IMR-90 (cell line): ENCODE measurements around the gene TFB1M. TPM values are rescaled to one million over a fixed set of nuclear protein-coding genes. Genes with fewer than 3 reads are reported as not detected.

Experiments used
- ATAC-seq: fragments of 200-7000 bp; cut with Tn5 transposase; 2 replicates; pipeline ENCODE4 v1.9.1; 2020; ENCODE audit warnings: low read depth, mild to moderate bottlenecking, moderate library complexity
- BruUV-seq: library from RNA; stranded (reverse); fragments of 400-500 nt; replicated peaks from 2 replicates; lab custom pipeline; 2021; lab: Mats Ljungman, UMichigan
- CTCF ChIA-PET: fragments of 300-600 bp; formaldehyde crosslinking; extraction: SDS; loops from one replicate; lab custom pipeline; 2021; ENCODE audit warnings: antibody characterized with exemption; lab: Yijun Ruan, JAX
- POLR2A ChIA-PET: fragments of 300-600 bp; sonication (Branson Sonifier 250); formaldehyde crosslinking; loops from one replicate; lab custom pipeline; 2022; ENCODE audit warnings: antibody characterized with exemption; ENCODE audit not compliant: unreplicated experiment; lab: Charles Lee
- DNase-seq: peaks from one replicate; pipeline ENCODE4 v3.0.0; 2013
- H2AFZ ChIP-seq: replicated peaks from 2 replicates; pipeline ENCODE3; 2013; ENCODE audit warnings: low read length, mild to moderate bottlenecking; ENCODE audit not compliant: poor library complexity
- H2AK5ac ChIP-seq: 2 replicates; pipeline ENCODE4 v1.6.1; 2013; ENCODE audit warnings: low read depth, low read length, inconsistent platforms
- H2AK9ac ChIP-seq: replicated peaks from 2 replicates; pipeline ENCODE3; 2013; ENCODE audit warnings: mild to moderate bottlenecking, low read depth, low read length, moderate library complexity; ENCODE audit not compliant: poor library complexity
- H2BK120ac ChIP-seq: 2 replicates; pipeline ENCODE4 v1.6.1; 2013; ENCODE audit warnings: low read depth, low read length, inconsistent platforms
- H2BK15ac ChIP-seq: 3 replicates; pipeline ENCODE4 v1.6.1; 2013; ENCODE audit warnings: low read depth, low read length, inconsistent platforms
- H2BK20ac ChIP-seq: 2 replicates; pipeline ENCODE4 v1.6.1; 2013; ENCODE audit warnings: low read depth, mild to moderate bottlenecking, inconsistent platforms, low read length, moderate library complexity
- H2BK5ac ChIP-seq: 2 replicates; pipeline ENCODE4 v1.6.1; 2013; ENCODE audit warnings: mild to moderate bottlenecking, low read depth, low read length, inconsistent platforms; ENCODE audit not compliant: poor library complexity, severe bottlenecking
- H3K14ac ChIP-seq: replicated peaks from 2 replicates; pipeline ENCODE4 v1.6.1; 2013; ENCODE audit warnings: low read depth, low read length, inconsistent platforms
- H3K18ac ChIP-seq: 2 replicates; pipeline ENCODE4 v1.6.1; 2013; ENCODE audit warnings: low read depth, low read length, control low read depth
- H3K23ac ChIP-seq: 2 replicates; pipeline ENCODE4 v1.6.1; 2013; ENCODE audit warnings: low read depth, low read length, inconsistent platforms
- H3K27ac ChIP-seq: 2 replicates; pipeline ENCODE4 v1.5.1; 2013; ENCODE audit warnings: mild to moderate bottlenecking, control low read depth, low read length; ENCODE audit not compliant: insufficient read depth
- H3K27me3 ChIP-seq: 2 replicates; pipeline ENCODE4 v1.6.1; 2013; ENCODE audit warnings: low read length; ENCODE audit not compliant: control insufficient read depth, insufficient read depth
- H3K36me3 ChIP-seq: 2 replicates; pipeline ENCODE4 v1.6.1; 2013; ENCODE audit warnings: low read length, mixed read lengths; ENCODE audit not compliant: control insufficient read depth, insufficient read depth
- H3K4ac ChIP-seq: 2 replicates; pipeline ENCODE4 v1.6.1; 2013; ENCODE audit warnings: low read depth, low read length, inconsistent platforms
- H3K4me1 ChIP-seq: 2 replicates; pipeline ENCODE4 v1.6.1; 2013; ENCODE audit warnings: low read length, mixed read lengths; ENCODE audit not compliant: control insufficient read depth, insufficient read depth
- H3K4me2 ChIP-seq: 2 replicates; pipeline ENCODE4 v1.6.1; 2013; ENCODE audit warnings: low read depth, mild to moderate bottlenecking, control low read depth, low read length, moderate library complexity
- H3K4me3 ChIP-seq: 2 replicates; pipeline ENCODE4 v1.5.1; 2013; ENCODE audit warnings: low read depth, mild to moderate bottlenecking, control low read depth, low read length, moderate library complexity; ENCODE audit not compliant: insufficient read depth
- H3K56ac ChIP-seq: 2 replicates; pipeline ENCODE4 v1.6.1; 2013; ENCODE audit warnings: low read length, inconsistent platforms; ENCODE audit not compliant: insufficient read depth; ENCODE audit errors: extremely low read depth
- H3K79me1 ChIP-seq, 2 experiments: 2 replicates each; pipeline ENCODE4 v1.6.1; 2013; ENCODE audit warnings: low read length in 2 of 2, inconsistent platforms in 1 of 2, low read depth in 1 of 2
- H3K9ac ChIP-seq: 2 replicates; pipeline ENCODE4 v1.6.1; 2013; ENCODE audit warnings: low read depth, low read length, control low read depth
- H3K9me1 ChIP-seq: 2 replicates; pipeline ENCODE4 v1.6.1; 2013; ENCODE audit warnings: low read length, inconsistent platforms; ENCODE audit not compliant: insufficient read depth
- H3K9me3 ChIP-seq: 2 replicates; pipeline ENCODE4 v1.6.1; 2013; ENCODE audit warnings: low read length; ENCODE audit not compliant: control insufficient read depth, insufficient read depth
- H4K20me1 ChIP-seq: 2 replicates; pipeline ENCODE4 v1.6.1; 2013; ENCODE audit warnings: low read length, inconsistent platforms; ENCODE audit not compliant: insufficient read depth
- H4K5ac ChIP-seq: 2 replicates; pipeline ENCODE4 v1.6.1; 2013; ENCODE audit warnings: mild to moderate bottlenecking, low read depth, low read length, control low read depth
- H4K8ac ChIP-seq, 2 experiments: 2 replicates each; pipeline ENCODE4 v1.6.1; 2013; ENCODE audit warnings: low read depth in 2 of 2, low read length in 2 of 2, control low read depth in 1 of 2, inconsistent platforms in 1 of 2
- H4K91ac ChIP-seq: 2 replicates; pipeline ENCODE4 v1.6.1; 2013; ENCODE audit warnings: low read depth, low read length, inconsistent platforms; ENCODE audit not compliant: insufficient read depth
- RAD21 ChIP-seq: IDR thresholded peaks from 2 replicates; pipeline ENCODE4 v1.6.1; 2012; ENCODE audit warnings: low read length, improper control_type of control experiment
- RCOR1 ChIP-seq: IDR thresholded peaks from 2 replicates; pipeline ENCODE4 v1.6.1; 2012; ENCODE audit warnings: mild to moderate bottlenecking, low read length, improper control_type of control experiment; ENCODE audit not compliant: insufficient replicate concordance
- SMC3 ChIP-seq: fragments of 150-350 bp; IDR thresholded peaks from 2 replicates; pipeline ENCODE4 v1.6.1; 2016; ENCODE audit warnings: low read depth, mild to moderate bottlenecking, antibody characterized with exemption, low read length, moderate library complexity
- WGBS, 2 experiments: methylation state at CpG; one replicate each; pipeline versions ENCODE4 v1.1.5 to v1.1.7; 2013; ENCODE audit warnings: missing lambda C conversion rate in 2 of 2; ENCODE audit not compliant: insufficient read length in 1 of 2; ENCODE audit errors: extremely low coverage in 2 of 2; 5-methylcytosine and 5-hydroxymethylcytosine counted together
- dilution Hi-C: fragments of 300-500 bp; cut with HindIII; formaldehyde crosslinking; loops from one replicate; pipeline ENCODE4 v1.14.3; 2018; ENCODE audit warnings: low sequenced_read_pairs; ENCODE audit not compliant: unreplicated experiment
- in situ Hi-C: fragments of 300-500 bp; cut with MboI; formaldehyde crosslinking; loops from 3 replicates; pipeline ENCODE4 v1.14.3; 2019; ENCODE audit warnings: low sequenced_read_pairs, inconsistent platforms, mixed read lengths
- intact Hi-C: fragments of 100-400 bp; cut with micrococcal nuclease; formaldehyde crosslinking; loops from 2 replicates; pipeline ENCODE4 v1.10.0; 2022
- polyA plus RNA-seq, 3 experiments: library from polyadenylated mRNA; depleted of rRNA; stranded (reverse); fragments of >200 nt; gene quantifications; 2 replicates each; pipeline ENCODE4 v1.2.3, GENCODE V29; 2012; ENCODE audit warnings: low replicate concordance in 1 of 3
- total RNA-seq: library from RNA; depleted of rRNA; stranded (reverse); fragments of >200 nt; gene quantifications from 2 replicates; pipeline ENCODE4 v1.2.3, GENCODE V29; 2012
- TF ChIP-seq, protein P1 (sequence below): fragments of 150-350 bp; IDR thresholded peaks from 2 replicates; pipeline ENCODE4 v1.6.1; 2016; ENCODE audit warnings: low read depth, mild to moderate bottlenecking, low read length, moderate library complexity, borderline replicate concordance
- TF ChIP-seq, protein P2 (sequence below): conservative IDR thresholded peaks from 2 replicates; pipeline ENCODE4 v1.5.1; 2012; ENCODE audit warnings: mild to moderate bottlenecking, low read depth, low read length, improper control_type of control experiment

Gene TFB1M
- total and polyA plus RNA-seq, 2 of the 4 experiments (the other 2 are of a cell fraction) = 18.1 to 22.4 TPM

DNA sequence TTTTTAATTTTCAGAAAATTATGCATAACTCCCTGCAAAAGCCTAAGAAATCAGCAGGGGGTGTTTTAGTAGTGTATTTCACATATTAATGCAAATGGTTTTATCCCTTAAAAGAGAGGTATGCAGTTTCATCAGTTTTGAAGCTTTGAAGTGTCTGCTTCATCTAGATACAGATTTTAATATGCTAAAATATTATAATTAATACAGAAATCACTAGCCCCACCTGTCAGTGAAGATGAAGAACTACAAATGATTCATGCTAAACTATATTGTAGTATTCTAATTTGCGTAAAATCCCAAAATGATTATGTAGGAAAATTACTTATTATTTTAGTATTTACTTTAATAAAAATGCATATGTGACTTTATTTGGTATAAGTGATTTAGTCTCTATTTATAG lies 2.9 kb upstream of the TFB1M start:
- Histone ChIP-seq H3K14ac (no peak overlapping the region), H3K27me3 (no peaks in the 10 kb centered on the region), H4K5ac (no peak overlapping the region), H3K27ac (no peak overlapping the region), H2AK5ac (no peak overlapping the region), H3K36me3 (no peaks in the 10 kb centered on the region), H2BK20ac (no peak overlapping the region), H3K4me1 (no peaks in the 10 kb centered on the region), H4K8ac (no peak overlapping the region), H3K4ac (no peak overlapping the region), H3K79me1 (peaks cover 8 to 10% of the 10 kb centered on the region in 2 experiments; a peak in 3 of 4 replicates), H3K4me3 (no peak overlapping the region), H3K4me2 (no peak overlapping the region), H3K9me1 (no peaks in the 10 kb centered on the region), H4K20me1 (no peaks in the 10 kb centered on the region), H2BK120ac (no peak overlapping the region), H3K9ac (no peak overlapping the region), H2BK15ac (no peak overlapping the region), H3K56ac (no peak overlapping the region), H2AK9ac (no peak overlapping the region), H2BK5ac (no peak overlapping the region), H2AFZ (no peak overlapping the region), H3K23ac (no peak overlapping the region), H3K9me3 (no peaks in the 10 kb centered on the region), H3K18ac (no peak overlapping the region), H4K91ac (no peak overlapping the region)
- ATAC-seq (no peak), DNase-seq (peak; percentile 10)
- ChIA-PET CTCF (interaction anchor here (1.0 kb wide), 1 partner anchor 178 kb away, joined by 3 read pairs; no protein-coding TSS in a partner anchor), POLR2A (no interaction called here)
- in situ Hi-C loops (no loop called here), intact Hi-C loops (loop anchor here (5.0 kb wide), 1 partner anchor 640 kb away; no protein-coding TSS in a partner anchor), dilution Hi-C loops (no loop called here)
- TF ChIP-seq, protein P1, sequence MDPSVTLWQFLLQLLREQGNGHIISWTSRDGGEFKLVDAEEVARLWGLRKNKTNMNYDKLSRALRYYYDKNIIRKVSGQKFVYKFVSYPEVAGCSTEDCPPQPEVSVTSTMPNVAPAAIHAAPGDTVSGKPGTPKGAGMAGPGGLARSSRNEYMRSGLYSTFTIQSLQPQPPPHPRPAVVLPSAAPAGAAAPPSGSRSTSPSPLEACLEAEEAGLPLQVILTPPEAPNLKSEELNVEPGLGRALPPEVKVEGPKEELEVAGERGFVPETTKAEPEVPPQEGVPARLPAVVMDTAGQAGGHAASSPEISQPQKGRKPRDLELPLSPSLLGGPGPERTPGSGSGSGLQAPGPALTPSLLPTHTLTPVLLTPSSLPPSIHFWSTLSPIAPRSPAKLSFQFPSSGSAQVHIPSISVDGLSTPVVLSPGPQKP = no peak
- TF ChIP-seq SMC3 = peak; percentile 37; the same call in 1 of the 2 replicates
- TF ChIP-seq RCOR1 = no peak
- TF ChIP-seq RAD21 = peak; percentile 16; the same call in 1 of the 2 replicates
- TF ChIP-seq, protein P2, sequence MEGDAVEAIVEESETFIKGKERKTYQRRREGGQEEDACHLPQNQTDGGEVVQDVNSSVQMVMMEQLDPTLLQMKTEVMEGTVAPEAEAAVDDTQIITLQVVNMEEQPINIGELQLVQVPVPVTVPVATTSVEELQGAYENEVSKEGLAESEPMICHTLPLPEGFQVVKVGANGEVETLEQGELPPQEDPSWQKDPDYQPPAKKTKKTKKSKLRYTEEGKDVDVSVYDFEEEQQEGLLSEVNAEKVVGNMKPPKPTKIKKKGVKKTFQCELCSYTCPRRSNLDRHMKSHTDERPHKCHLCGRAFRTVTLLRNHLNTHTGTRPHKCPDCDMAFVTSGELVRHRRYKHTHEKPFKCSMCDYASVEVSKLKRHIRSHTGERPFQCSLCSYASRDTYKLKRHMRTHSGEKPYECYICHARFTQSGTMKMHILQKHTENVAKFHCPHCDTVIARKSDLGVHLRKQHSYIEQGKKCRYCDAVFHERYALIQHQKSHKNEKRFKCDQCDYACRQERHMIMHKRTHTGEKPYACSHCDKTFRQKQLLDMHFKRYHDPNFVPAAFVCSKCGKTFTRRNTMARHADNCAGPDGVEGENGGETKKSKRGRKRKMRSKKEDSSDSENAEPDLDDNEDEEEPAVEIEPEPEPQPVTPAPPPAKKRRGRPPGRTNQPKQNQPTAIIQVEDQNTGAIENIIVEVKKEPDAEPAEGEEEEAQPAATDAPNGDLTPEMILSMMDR = peak; percentile 43
- no CpG with 5 or more reads among the region's 1 CpG for WGBS, 2 experiments
- no TSS peak for BruUV-seq
